ENCODE measurements around the gene STRAP. TPM values are rescaled to one million over a fixed set of nuclear protein-coding genes. Genes with fewer than 3 reads are reported as not detected.
"Not testable (repeated sequence)": the region's sequence is repeated elsewhere in the genome, so short reads cannot be mapped to it uniquely, and the experiment has no call there.

Gene STRAP
- total and polyA plus RNA-seq, 9 donors: 31.7 to 91.4 (median 81.2) TPM

DNA sequence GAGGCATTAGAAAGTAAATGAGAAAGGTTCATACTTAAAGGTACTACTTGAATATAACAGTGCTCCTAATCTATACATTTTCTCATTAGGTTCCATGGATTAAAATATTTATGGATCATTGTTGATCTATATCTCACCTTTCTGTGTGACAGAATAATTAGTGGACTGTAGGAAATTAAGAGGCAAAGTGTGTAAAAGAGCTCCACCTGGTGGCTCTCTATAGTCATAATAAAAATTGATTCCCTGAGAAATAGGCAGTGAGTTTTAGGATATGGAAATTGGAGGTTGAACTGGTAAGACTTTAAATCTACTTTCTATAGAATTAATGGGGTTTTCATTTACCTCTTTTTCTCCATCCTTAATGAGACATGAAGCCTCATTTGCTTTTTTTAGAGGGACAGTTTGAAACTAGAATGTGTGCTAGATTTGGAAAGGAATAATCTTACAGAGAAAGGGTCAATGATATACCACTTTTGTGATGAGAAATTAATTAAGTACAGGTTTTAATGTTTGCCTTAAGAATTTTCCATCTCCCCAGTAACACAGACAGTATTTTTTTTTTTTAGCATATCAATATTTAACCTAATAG is 17.2 kb downstream of the STRAP start:
- no peaks in the 10 kb centered on the region for H3K4me1 ChIP-seq (ENCODE audit: insufficient read depth)
- H3K36me3 ChIP-seq: no peaks in the 10 kb centered on the region
- H3K9me3 ChIP-seq: no peaks in the 10 kb centered on the region
- TF ChIP-seq, protein P1, sequence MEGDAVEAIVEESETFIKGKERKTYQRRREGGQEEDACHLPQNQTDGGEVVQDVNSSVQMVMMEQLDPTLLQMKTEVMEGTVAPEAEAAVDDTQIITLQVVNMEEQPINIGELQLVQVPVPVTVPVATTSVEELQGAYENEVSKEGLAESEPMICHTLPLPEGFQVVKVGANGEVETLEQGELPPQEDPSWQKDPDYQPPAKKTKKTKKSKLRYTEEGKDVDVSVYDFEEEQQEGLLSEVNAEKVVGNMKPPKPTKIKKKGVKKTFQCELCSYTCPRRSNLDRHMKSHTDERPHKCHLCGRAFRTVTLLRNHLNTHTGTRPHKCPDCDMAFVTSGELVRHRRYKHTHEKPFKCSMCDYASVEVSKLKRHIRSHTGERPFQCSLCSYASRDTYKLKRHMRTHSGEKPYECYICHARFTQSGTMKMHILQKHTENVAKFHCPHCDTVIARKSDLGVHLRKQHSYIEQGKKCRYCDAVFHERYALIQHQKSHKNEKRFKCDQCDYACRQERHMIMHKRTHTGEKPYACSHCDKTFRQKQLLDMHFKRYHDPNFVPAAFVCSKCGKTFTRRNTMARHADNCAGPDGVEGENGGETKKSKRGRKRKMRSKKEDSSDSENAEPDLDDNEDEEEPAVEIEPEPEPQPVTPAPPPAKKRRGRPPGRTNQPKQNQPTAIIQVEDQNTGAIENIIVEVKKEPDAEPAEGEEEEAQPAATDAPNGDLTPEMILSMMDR (IDR thresholded peaks at IDR 0.05): peak in 2 of 3 donors; percentile 31 to 37
- TF ChIP-seq POLR2A (IDR thresholded peaks at IDR 0.05) (no peak), EP300 (IDR thresholded peaks at IDR 0.05) (no peak)
- no peaks in the 10 kb centered on the region for H3K27me3 ChIP-seq
- no peak overlapping the region for H3K4me3 ChIP-seq
- no peak for DNase-seq
- no peak overlapping the region for H3K27ac ChIP-seq
- intact Hi-C loops (cut with DNase I): no loop called here

DNA sequence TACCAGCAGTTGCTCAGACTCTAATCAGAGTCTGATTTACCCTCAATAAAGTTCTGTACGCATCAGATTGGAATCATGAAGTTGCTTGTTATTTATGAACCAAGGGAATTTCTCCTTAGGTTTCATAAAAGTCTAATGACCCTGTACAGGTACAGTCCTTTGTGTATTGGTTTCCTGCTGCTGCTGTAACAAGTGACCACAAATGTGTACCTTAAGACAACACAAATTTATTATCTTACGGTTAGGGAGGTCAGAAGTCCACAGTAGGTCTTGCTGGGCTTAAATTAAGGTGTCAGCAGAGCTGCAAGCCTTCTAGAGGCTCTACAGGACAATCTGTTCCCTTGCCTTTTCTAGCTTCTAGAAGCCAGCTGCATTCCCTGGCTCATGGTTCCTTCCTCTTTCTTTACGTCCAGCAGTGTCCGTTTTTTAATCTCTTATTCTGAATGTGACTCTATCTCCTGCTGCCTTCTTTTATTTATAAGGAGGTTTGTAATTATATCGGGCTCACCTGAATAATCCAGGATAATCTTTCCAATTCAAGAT is 22.3 kb downstream of the STRAP start:
- no peak overlapping the region for H3K27ac ChIP-seq
- no peak for DNase-seq
- no peak for TF ChIP-seq EP300 (IDR thresholded peaks at IDR 0.05)
- TF ChIP-seq, protein P1 (IDR thresholded peaks at IDR 0.05): no peak
- no peak for TF ChIP-seq POLR2A (IDR thresholded peaks at IDR 0.05)
- intact Hi-C loops (cut with DNase I): no loop called here
- no peaks in the 10 kb centered on the region for H3K9me3 ChIP-seq
- H3K36me3 ChIP-seq: no peaks in the 10 kb centered on the region
- H3K27me3 ChIP-seq: no peaks in the 10 kb centered on the region
- 89 to 94% (median 90%) methylated on average over 5 of the region's 5 CpGs for WGBS, 3 donors
- no peak overlapping the region for H3K4me3 ChIP-seq
- no peaks in the 10 kb centered on the region for H3K4me1 ChIP-seq (ENCODE audit: insufficient read depth)

DNA sequence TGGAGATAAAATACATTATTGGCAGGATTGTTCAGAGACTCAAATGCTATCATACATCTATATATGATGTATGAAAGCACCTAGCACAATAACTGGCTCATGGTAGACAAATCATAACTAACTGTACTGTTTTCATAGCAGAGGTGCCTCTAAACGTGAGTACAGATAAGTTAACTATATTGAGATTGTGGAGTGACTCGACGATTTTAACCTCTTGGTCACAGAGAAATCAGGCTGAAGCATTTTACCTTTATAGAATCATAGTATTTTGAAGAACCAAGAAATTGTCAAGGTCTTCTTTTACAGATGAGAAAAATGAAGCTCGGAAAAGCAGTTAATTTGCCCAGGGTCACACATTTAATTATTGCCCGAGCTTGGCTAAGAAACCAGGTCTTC is 28.3 kb downstream of the STRAP start:
- Histone ChIP-seq H3K4me3 (no peak overlapping the region), H3K36me3 (no peaks in the 10 kb centered on the region), H3K27me3 (no peaks in the 10 kb centered on the region), H3K9me3 (no peaks in the 10 kb centered on the region), H3K27ac (no peak overlapping the region), H3K4me1 (ENCODE audit: insufficient read depth) (no peaks in the 10 kb centered on the region)
- WGBS, 3 donors: 74 to 78% (median 74%) methylated on average over 5 of the region's 5 CpGs
- intact Hi-C loops (cut with DNase I): no loop called here
- TF ChIP-seq EP300 (IDR thresholded peaks at IDR 0.05) (no peak), POLR2A (IDR thresholded peaks at IDR 0.05) (no peak)
- TF ChIP-seq, protein P1 (IDR thresholded peaks at IDR 0.05): no peak
- DNase-seq: no peak

DNA sequence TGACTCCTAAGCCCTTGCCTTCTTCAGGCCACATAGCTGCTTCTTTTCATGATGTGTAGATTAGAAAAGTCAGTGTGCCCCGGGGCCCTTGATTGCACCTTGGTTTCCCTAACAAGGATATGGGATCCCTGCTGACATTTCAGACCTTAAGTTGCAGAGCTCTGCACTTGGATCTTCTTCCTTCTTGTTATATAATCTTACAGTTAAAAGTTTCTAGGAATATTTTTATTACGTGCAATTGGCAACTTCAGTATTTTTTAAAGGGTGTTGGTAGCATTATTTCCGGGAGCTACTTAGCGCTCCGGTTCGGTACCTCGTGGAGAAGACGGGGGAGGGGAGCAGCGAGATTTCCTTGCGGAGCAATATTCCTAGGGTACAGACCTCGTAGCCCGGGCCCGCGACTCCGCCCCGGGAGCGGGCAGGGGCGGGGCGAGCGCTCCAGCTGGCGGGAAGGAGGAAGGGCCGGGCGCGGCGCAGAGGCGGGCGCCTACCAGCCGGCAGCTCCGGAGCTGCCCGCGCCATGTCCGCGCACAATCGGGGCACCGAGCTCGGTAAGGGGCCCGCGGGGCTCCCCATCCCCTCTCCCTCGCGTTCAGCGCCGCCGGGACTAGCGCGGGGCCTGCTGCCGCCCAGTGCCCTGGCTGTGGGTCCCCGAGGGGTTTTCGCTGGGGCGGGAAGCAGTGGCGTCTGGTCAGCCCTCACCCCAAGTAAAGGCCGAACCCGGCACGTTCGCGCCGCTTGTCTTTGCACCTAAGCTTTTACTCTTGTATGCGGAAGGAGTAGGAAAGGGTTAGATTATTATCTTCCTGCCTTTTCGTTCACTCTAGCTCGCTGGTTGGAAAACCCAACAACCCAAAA is 28.9 kb downstream of the STRAP start, which contains the start of gene DERA:
Gene DERA, plus strand, starts transcription at position 469 of the 858 bp plus-strand sequence. Its CDS starts 52 bp downstream, at position 521.
- Histone ChIP-seq H3K9me3 (no peaks in the 10 kb centered on the region), H3K4me3 (peak within 1 kb of the TSS; percentile 60), H3K27me3 (no peaks in the 10 kb centered on the region), H3K4me1 (ENCODE audit: insufficient read depth) (no peaks in the 10 kb centered on the region), H3K36me3 (no peaks in the 10 kb centered on the region), H3K27ac (peak within 1 kb of the TSS; percentile 66 to 70)
- 1% methylated on average over 58 to 59 of the region's 59 CpGs for WGBS, 3 donors
- TF ChIP-seq EP300 (IDR thresholded peaks at IDR 0.05) (no peak), POLR2A (IDR thresholded peaks at IDR 0.05) (peak; percentile 65)
- peak; percentile 60 to 84 (median 73) for DNase-seq
- intact Hi-C loops (cut with DNase I): no loop called here

DNA sequence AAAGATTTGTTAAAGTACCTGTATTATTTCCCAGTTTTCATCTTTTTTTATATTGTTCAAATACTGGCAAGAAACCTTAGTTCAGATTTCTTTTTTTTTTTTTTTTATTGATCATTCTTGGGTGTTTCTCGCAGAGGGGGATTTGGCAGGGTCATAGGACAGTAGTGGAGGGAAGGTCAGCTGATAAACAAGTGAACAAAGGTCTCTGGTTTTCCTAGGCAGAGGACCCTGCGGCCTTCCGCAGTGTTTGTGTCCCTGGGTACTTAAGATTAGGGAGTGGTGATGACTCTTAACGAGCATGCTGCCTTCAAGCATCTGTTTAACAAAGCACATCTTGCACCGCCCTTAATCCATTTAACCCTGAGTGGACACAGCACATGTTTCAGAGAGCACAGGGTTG is 29.7 kb downstream of the STRAP start:
- H3K27me3 ChIP-seq; H3K4me1 ChIP-seq (ENCODE audit: insufficient read depth); DNase-seq; intact Hi-C loops (cut with DNase I); H3K27ac ChIP-seq; H3K36me3 ChIP-seq; H3K9me3 ChIP-seq: not testable (repeated sequence)
- 12 to 27% (median 16%) methylated on average over 3 to 5 of the region's 5 CpGs for WGBS, 3 donors
- peak overlapping the region; percentile 60 for H3K4me3 ChIP-seq

DNA sequence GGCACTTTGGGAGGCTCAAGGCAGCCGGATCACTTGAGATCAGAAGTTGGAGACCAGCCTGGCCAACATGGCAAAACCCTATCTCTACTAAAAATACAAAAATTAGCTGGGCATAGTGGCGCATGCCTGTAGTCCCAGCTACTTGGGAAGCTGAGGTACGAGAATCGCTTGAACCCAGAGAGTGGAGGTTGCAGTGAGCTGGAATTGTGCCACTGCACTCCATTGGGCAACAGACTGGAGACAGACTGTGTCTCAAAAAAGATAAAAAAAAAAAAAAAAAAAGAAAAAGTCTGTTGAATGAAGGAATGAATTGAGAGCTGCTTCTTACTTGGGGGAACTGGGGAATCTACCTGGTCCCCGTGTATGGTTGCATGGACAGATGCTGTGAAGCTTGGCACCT is 31.9 kb downstream of the STRAP start:
- H3K4me3 ChIP-seq; intact Hi-C loops (cut with DNase I); DNase-seq; H3K27ac ChIP-seq; H3K4me1 ChIP-seq (ENCODE audit: insufficient read depth); H3K36me3 ChIP-seq; H3K9me3 ChIP-seq; H3K27me3 ChIP-seq: not testable (repeated sequence)
- WGBS, 3 donors: 92 to 98% (median 97%) methylated on average over 5 of the region's 5 CpGs
